ENCODE results near the gene RGPD5. TPM values are rescaled to one million over a fixed set of nuclear protein-coding genes. Genes with fewer than 3 reads are reported as not detected.
"Not testable (repeated sequence)": the region's sequence is repeated elsewhere in the genome, so short reads cannot be mapped to it uniquely, and the experiment has no call there.

RGPD5 gene
- total RNA-seq, 1 experiment from 2014 or later: 48.3 TPM

DNA sequence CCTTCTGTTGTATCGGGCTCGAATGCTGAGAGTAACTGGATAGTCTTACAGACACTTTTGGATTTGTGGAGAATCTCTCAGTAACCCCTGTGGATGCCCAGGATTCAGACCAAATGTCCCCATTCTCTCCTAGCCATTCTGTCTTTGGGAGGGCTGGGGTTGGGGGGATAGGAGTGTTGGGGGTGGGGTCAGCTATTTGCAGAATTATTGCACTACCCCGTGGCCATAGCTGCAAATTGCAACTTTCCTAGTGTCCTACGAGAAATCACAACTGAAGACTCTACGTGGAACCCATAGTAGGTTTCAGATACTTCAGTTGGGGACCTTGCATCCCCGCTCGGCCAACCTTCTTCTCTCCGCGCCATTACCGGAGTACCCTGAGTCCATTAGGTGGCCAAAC lies 25.2 kb upstream of the RGPD5 start:
- H4K20me1 ChIP-seq (ENCODE audit: control insufficient read depth, insufficient read depth, insufficient read length); H3K9ac ChIP-seq (ENCODE audit: extremely low read depth, insufficient read length, low read length); H3K18ac ChIP-seq (ENCODE audit: insufficient read length, low read depth, low read length); H2BK15ac ChIP-seq (ENCODE audit: low read depth, low read length); DNase-seq; H3K4me1 Mint-ChIP-seq; H2BK120ac ChIP-seq (ENCODE audit: low read depth, low read length, poor library complexity, severe bottlenecking); H2AK5ac ChIP-seq (ENCODE audit: insufficient read length, low read length); H4K8ac ChIP-seq (replicated peaks; ENCODE audit: insufficient read length, low read depth, low read length); H3K9me3 ChIP-seq (ENCODE audit: control insufficient read depth, low read depth, low read length); H3K36me3 Mint-ChIP-seq (ENCODE audit: insufficient read depth in 1 of 3, low read depth in 3 of 3); H2BK5ac ChIP-seq (ENCODE audit: insufficient read length, low read length); H4K5ac ChIP-seq (ENCODE audit: insufficient read length, low read depth, low read length); H3K79me2 ChIP-seq (ENCODE audit: insufficient read depth, low read length); H3K79me1 ChIP-seq (ENCODE audit: insufficient read depth, low read depth, low read length, poor library complexity, severe bottlenecking); H3K4me1 ChIP-seq (ENCODE audit: insufficient read depth, low read length); H2AFZ ChIP-seq (ENCODE audit: low read length); H3K9me3 Mint-ChIP-seq; H4K91ac ChIP-seq (ENCODE audit: insufficient read length, low read depth, low read length); H2BK20ac ChIP-seq (ENCODE audit: low read depth, low read length, poor library complexity, severe bottlenecking); H2BK12ac ChIP-seq (ENCODE audit: insufficient read length, low read depth, low read length); H3K4me3 Mint-ChIP-seq; H3K23ac ChIP-seq (ENCODE audit: insufficient read length, low read depth, low read length); H3K27ac ChIP-seq (ENCODE audit: insufficient read length, low read depth, low read length); H3K27ac Mint-ChIP-seq; H3T11ph ChIP-seq (ENCODE audit: low read length); H3K27me3 Mint-ChIP-seq (ENCODE audit: low read depth); H3K27me3 ChIP-seq (ENCODE audit: insufficient read depth, low read length); H3K4me2 ChIP-seq (ENCODE audit: insufficient read depth, insufficient read length, low read length); H3K23me2 ChIP-seq (ENCODE audit: insufficient read length, low read depth, low read length, poor library complexity, severe bottlenecking); H3K4ac ChIP-seq (ENCODE audit: low read depth, low read length); H3K14ac ChIP-seq (ENCODE audit: insufficient read depth, low read length); H3K56ac ChIP-seq (ENCODE audit: insufficient read length, low read depth, low read length): not testable (repeated sequence)
- WGBS (ENCODE audit: extremely low coverage, insufficient read length, low lambda C conversion rate): no CpG with 5 or more reads among the region's 10 CpGs

DNA sequence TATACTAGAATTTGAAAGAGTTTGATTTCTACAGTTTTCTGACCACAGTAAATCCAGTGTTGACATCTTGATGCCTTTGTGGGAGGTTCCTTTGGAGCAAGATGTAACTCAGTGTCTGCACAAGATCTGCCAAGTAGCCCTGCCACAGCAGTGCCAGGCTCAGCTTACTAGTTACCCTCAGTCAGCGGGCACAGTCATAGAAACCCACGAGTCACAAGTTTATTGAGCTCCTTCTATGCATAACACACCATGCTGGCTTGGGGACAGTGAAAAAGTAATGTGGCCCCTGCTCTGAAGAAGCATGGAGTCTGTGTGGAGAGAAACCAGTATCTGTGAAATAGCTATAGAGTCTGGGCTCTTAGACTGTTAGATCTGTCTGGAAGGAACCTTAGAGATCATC lies 15.0 kb upstream of the RGPD5 start:
- no CpG with 5 or more reads among the region's 2 CpGs for WGBS (ENCODE audit: extremely low coverage, insufficient read length, low lambda C conversion rate)
- not testable (repeated sequence) for H4K8ac ChIP-seq (replicated peaks; ENCODE audit: insufficient read length, low read depth, low read length); H3K27me3 Mint-ChIP-seq (ENCODE audit: low read depth); H3K4me2 ChIP-seq (ENCODE audit: insufficient read depth, insufficient read length, low read length); H2AFZ ChIP-seq (ENCODE audit: low read length); H3K27ac ChIP-seq (ENCODE audit: insufficient read length, low read depth, low read length); H4K91ac ChIP-seq (ENCODE audit: insufficient read length, low read depth, low read length); H3K79me2 ChIP-seq (ENCODE audit: insufficient read depth, low read length); H2BK12ac ChIP-seq (ENCODE audit: insufficient read length, low read depth, low read length); H3K56ac ChIP-seq (ENCODE audit: insufficient read length, low read depth, low read length); H3K79me1 ChIP-seq (ENCODE audit: insufficient read depth, low read depth, low read length, poor library complexity, severe bottlenecking); H3K27me3 ChIP-seq (ENCODE audit: insufficient read depth, low read length); H3T11ph ChIP-seq (ENCODE audit: low read length); H4K5ac ChIP-seq (ENCODE audit: insufficient read length, low read depth, low read length); H3K9ac ChIP-seq (ENCODE audit: extremely low read depth, insufficient read length, low read length); H3K4me1 ChIP-seq (ENCODE audit: insufficient read depth, low read length); H3K27ac Mint-ChIP-seq; H3K23ac ChIP-seq (ENCODE audit: insufficient read length, low read depth, low read length); H3K4ac ChIP-seq (ENCODE audit: low read depth, low read length); H4K20me1 ChIP-seq (ENCODE audit: control insufficient read depth, insufficient read depth, insufficient read length); H2BK20ac ChIP-seq (ENCODE audit: low read depth, low read length, poor library complexity, severe bottlenecking); H3K18ac ChIP-seq (ENCODE audit: insufficient read length, low read depth, low read length); H2BK15ac ChIP-seq (ENCODE audit: low read depth, low read length); H3K14ac ChIP-seq (ENCODE audit: insufficient read depth, low read length); H2AK5ac ChIP-seq (ENCODE audit: insufficient read length, low read length); H3K9me3 Mint-ChIP-seq; H3K4me3 Mint-ChIP-seq; H3K23me2 ChIP-seq (ENCODE audit: insufficient read length, low read depth, low read length, poor library complexity, severe bottlenecking); DNase-seq; H3K36me3 Mint-ChIP-seq (ENCODE audit: insufficient read depth in 1 of 3, low read depth in 3 of 3); H2BK5ac ChIP-seq (ENCODE audit: insufficient read length, low read length); H3K9me3 ChIP-seq (ENCODE audit: control insufficient read depth, low read depth, low read length); H3K4me1 Mint-ChIP-seq; H2BK120ac ChIP-seq (ENCODE audit: low read depth, low read length, poor library complexity, severe bottlenecking)
